ENCODE measurements around the gene GSC2.
A peak's percentile ranks its signal among the peaks of the same experiment; 100 is the strongest.

The GSC2 gene

GRCh38 chr22:19152942-19153883, 3.1 kb upstream of the GSC2 start:
- Histone ChIP-seq H3K4me3 (ENCODE audit: low read depth in 1 of 5, low read length in 5 of 5) (no peak overlapping the region), H3K9me3 (ENCODE audit: control insufficient read depth in 5 of 5, low read length in 5 of 5) (peaks cover 0 to 5% (median 4%) of the 10 kb centered on the region in 5 donors), H3K9ac (ENCODE audit: low read length in 5 of 5) (no peak overlapping the region), H3K4me1 (ENCODE audit: control insufficient read depth in 5 of 5, insufficient read depth in 5 of 5, low read length in 5 of 5) (peaks cover 0 to 9% (median 6%) of the 10 kb centered on the region in 5 donors), H3K27ac (ENCODE audit: low read depth, low read length) (no peak overlapping the region), H3K27me3 (ENCODE audit: control insufficient read depth in 5 of 5, insufficient read depth in 4 of 5, low read length in 5 of 5) (peaks cover 26 to 49% (median 39%) of the 10 kb centered on the region in 5 donors), H3K36me3 (ENCODE audit: control insufficient read depth in 5 of 5, insufficient read depth in 5 of 5, low read length in 5 of 5) (no peaks in the 10 kb centered on the region)

- Histone ChIP-seq H3K9me3 (ENCODE audit: control insufficient read depth in 5 of 5, low read length in 5 of 5) (peaks cover 0 to 5% (median 4%) of the 10 kb centered on the region in 5 donors), H3K36me3 (ENCODE audit: control insufficient read depth in 5 of 5, insufficient read depth in 5 of 5, low read length in 5 of 5) (no peaks in the 10 kb centered on the region), H3K4me1 (ENCODE audit: control insufficient read depth in 5 of 5, insufficient read depth in 5 of 5, low read length in 5 of 5) (peaks cover 0 to 9% (median 6%) of the 10 kb centered on the region in 5 donors), H3K4me3 (ENCODE audit: low read depth in 1 of 5, low read length in 5 of 5) (no peak overlapping the region), H3K27ac (ENCODE audit: low read depth, low read length) (no peak overlapping the region), H3K27me3 (ENCODE audit: control insufficient read depth in 5 of 5, insufficient read depth in 4 of 5, low read length in 5 of 5) (peaks cover 31 to 59% (median 45%) of the 10 kb centered on the region in 5 donors), H3K9ac (ENCODE audit: low read length in 5 of 5) (no peak overlapping the region)
Measured at GRCh38 chr22:19151329-19152191, 1.5 kb upstream of the GSC2 start.

GRCh38 chr22:19150482-19151328, 613 bp upstream of the GSC2 start:
- no peak overlapping the region for H3K27ac ChIP-seq (ENCODE audit: low read depth, low read length)
- H3K27me3 ChIP-seq (ENCODE audit: control insufficient read depth in 5 of 5, insufficient read depth in 4 of 5, low read length in 5 of 5) = peaks cover 31 to 59% (median 45%) of the 10 kb centered on the region in 5 donors
- peaks cover 0 to 9% (median 6%) of the 10 kb centered on the region in 5 donors for H3K4me1 ChIP-seq (ENCODE audit: control insufficient read depth in 5 of 5, insufficient read depth in 5 of 5, low read length in 5 of 5)
- H3K36me3 ChIP-seq (ENCODE audit: control insufficient read depth in 5 of 5, insufficient read depth in 5 of 5, low read length in 5 of 5) = no peaks in the 10 kb centered on the region
- H3K9me3 ChIP-seq (ENCODE audit: control insufficient read depth in 5 of 5, low read length in 5 of 5) = peaks cover 0 to 5% (median 4%) of the 10 kb centered on the region in 5 donors
- H3K4me3 ChIP-seq (ENCODE audit: low read depth in 1 of 5, low read length in 5 of 5) = no peak overlapping the region
- no peak overlapping the region for H3K9ac ChIP-seq (ENCODE audit: low read length in 5 of 5)

- peaks cover 0 to 5% (median 4%) of the 10 kb centered on the region in 5 donors for H3K9me3 ChIP-seq (ENCODE audit: control insufficient read depth in 5 of 5, low read length in 5 of 5)
- H3K4me3 ChIP-seq (ENCODE audit: low read depth in 1 of 5, low read length in 5 of 5) = peak overlapping the region in 2 of 5 donors; percentile 8 to 29
- no peak overlapping the region for H3K27ac ChIP-seq (ENCODE audit: low read depth, low read length)
- H3K9ac ChIP-seq (ENCODE audit: low read length in 5 of 5) = no peak overlapping the region
- no peaks in the 10 kb centered on the region for H3K36me3 ChIP-seq (ENCODE audit: control insufficient read depth in 5 of 5, insufficient read depth in 5 of 5, low read length in 5 of 5)
- peaks cover 31 to 53% (median 45%) of the 10 kb centered on the region in 5 donors for H3K27me3 ChIP-seq (ENCODE audit: control insufficient read depth in 5 of 5, insufficient read depth in 4 of 5, low read length in 5 of 5)
- H3K4me1 ChIP-seq (ENCODE audit: control insufficient read depth in 5 of 5, insufficient read depth in 5 of 5, low read length in 5 of 5) = peaks cover 0 to 10% (median 7%) of the 10 kb centered on the region in 5 donors
Measured at GRCh38 chr22:19149047-19149883, 827 bp downstream of the GSC2 start.

GRCh38 chr22:19148417-19149046, 1.6 kb downstream of the GSC2 start:
- Histone ChIP-seq H3K27me3 (ENCODE audit: control insufficient read depth in 5 of 5, insufficient read depth in 4 of 5, low read length in 5 of 5) (peaks cover 31 to 53% (median 45%) of the 10 kb centered on the region in 5 donors), H3K9ac (ENCODE audit: low read length in 5 of 5) (no peak overlapping the region), H3K27ac (ENCODE audit: low read depth, low read length) (no peak overlapping the region), H3K4me3 (ENCODE audit: low read depth in 1 of 5, low read length in 5 of 5) (no peak overlapping the region), H3K36me3 (ENCODE audit: control insufficient read depth in 5 of 5, insufficient read depth in 5 of 5, low read length in 5 of 5) (no peaks in the 10 kb centered on the region), H3K9me3 (ENCODE audit: control insufficient read depth in 5 of 5, low read length in 5 of 5) (peaks cover 0 to 5% (median 4%) of the 10 kb centered on the region in 5 donors), H3K4me1 (ENCODE audit: control insufficient read depth in 5 of 5, insufficient read depth in 5 of 5, low read length in 5 of 5) (peaks cover 5 to 18% (median 15%) of the 10 kb centered on the region in 5 donors)

GRCh38 chr22:19147195-19147780, 2.8 kb downstream of the GSC2 start:
- Histone ChIP-seq H3K27me3 (ENCODE audit: control insufficient read depth in 5 of 5, insufficient read depth in 4 of 5, low read length in 5 of 5) (peaks cover 31 to 44% (median 39%) of the 10 kb centered on the region in 5 donors), H3K9me3 (ENCODE audit: control insufficient read depth in 5 of 5, low read length in 5 of 5) (peaks cover 0 to 5% (median 4%) of the 10 kb centered on the region in 5 donors), H3K4me1 (ENCODE audit: control insufficient read depth in 5 of 5, insufficient read depth in 5 of 5, low read length in 5 of 5) (peaks cover 5 to 21% (median 18%) of the 10 kb centered on the region in 5 donors), H3K27ac (ENCODE audit: low read depth, low read length) (no peak overlapping the region), H3K9ac (ENCODE audit: low read length in 5 of 5) (no peak overlapping the region), H3K4me3 (ENCODE audit: low read depth in 1 of 5, low read length in 5 of 5) (no peak overlapping the region), H3K36me3 (ENCODE audit: control insufficient read depth in 5 of 5, insufficient read depth in 5 of 5, low read length in 5 of 5) (peaks cover 0 to 5% (median 4%) of the 10 kb centered on the region in 5 donors)

- H3K4me3 ChIP-seq (ENCODE audit: low read depth in 1 of 5, low read length in 5 of 5) = no peak overlapping the region
- peaks cover 25 to 36% (median 33%) of the 10 kb centered on the region in 5 donors for H3K27me3 ChIP-seq (ENCODE audit: control insufficient read depth in 5 of 5, insufficient read depth in 4 of 5, low read length in 5 of 5)
- H3K9me3 ChIP-seq (ENCODE audit: control insufficient read depth in 5 of 5, low read length in 5 of 5) = peaks cover 0 to 2% (median under 1%) of the 10 kb centered on the region in 5 donors
- H3K27ac ChIP-seq (ENCODE audit: low read depth, low read length) = no peak overlapping the region
- peaks cover 5 to 21% (median 18%) of the 10 kb centered on the region in 5 donors for H3K4me1 ChIP-seq (ENCODE audit: control insufficient read depth in 5 of 5, insufficient read depth in 5 of 5, low read length in 5 of 5)
- no peak overlapping the region for H3K9ac ChIP-seq (ENCODE audit: low read length in 5 of 5)
- H3K36me3 ChIP-seq (ENCODE audit: control insufficient read depth in 5 of 5, insufficient read depth in 5 of 5, low read length in 5 of 5) = peaks cover 0 to 12% (median 11%) of the 10 kb centered on the region in 5 donors
Measured at GRCh38 chr22:19146215-19146968, 3.7 kb downstream of the GSC2 start.
